HEK293T (cell line): ENCODE measurements around the gene ZNF219.

Experiments used
- ARNT ChIP-seq: fragments of 450-650 bp; IDR thresholded peaks from 2 replicates; pipeline ENCODE4 v1.6.1; 2017; ENCODE audit warnings: mild to moderate bottlenecking
- BHLHE40 ChIP-seq: fragments of 450-650 bp; IDR thresholded peaks from 2 replicates; pipeline ENCODE4 v1.6.1; 2016; ENCODE audit warnings: mild to moderate bottlenecking, moderate library complexity, borderline replicate concordance
- CTBP1 ChIP-seq: fragments of 450-650 bp; IDR thresholded peaks from 2 replicates; pipeline ENCODE4 v1.6.1; 2016; ENCODE audit warnings: borderline replicate concordance
- ELF4 ChIP-seq: fragments of 450-650 bp; IDR thresholded peaks from 2 replicates; pipeline ENCODE4 v1.6.1; 2017; ENCODE audit warnings: antibody characterized with exemption
- FOXK2 ChIP-seq: fragments of 450-650 bp; IDR thresholded peaks from 2 replicates; pipeline ENCODE4 v1.6.1; 2016; ENCODE audit warnings: mild to moderate bottlenecking
- FOXM1 ChIP-seq: fragments of 450-650 bp; IDR thresholded peaks from 2 replicates; pipeline ENCODE4 v1.6.1; 2017; ENCODE audit warnings: mild to moderate bottlenecking, borderline replicate concordance
- SP1 ChIP-seq: fragments of 450-650 bp; IDR thresholded peaks from 2 replicates; pipeline ENCODE4 v1.6.1; 2017
- SUZ12 ChIP-seq: fragments of 450-650 bp; IDR thresholded peaks from 2 replicates; pipeline ENCODE4 v1.6.1; 2016; ENCODE audit warnings: mild to moderate bottlenecking
- TARDBP ChIP-seq: fragments of 450-650 bp; IDR thresholded peaks from 2 replicates; pipeline ENCODE4 v1.6.1; 2016
- ZNF384 ChIP-seq: fragments of 450-650 bp; IDR thresholded peaks from 2 replicates; pipeline ENCODE4 v1.6.1; 2016
- TF ChIP-seq, protein P1 (sequence below): fragments of 450-650 bp; IDR thresholded peaks from 2 replicates; pipeline ENCODE4 v1.6.1; 2016

DNA sequence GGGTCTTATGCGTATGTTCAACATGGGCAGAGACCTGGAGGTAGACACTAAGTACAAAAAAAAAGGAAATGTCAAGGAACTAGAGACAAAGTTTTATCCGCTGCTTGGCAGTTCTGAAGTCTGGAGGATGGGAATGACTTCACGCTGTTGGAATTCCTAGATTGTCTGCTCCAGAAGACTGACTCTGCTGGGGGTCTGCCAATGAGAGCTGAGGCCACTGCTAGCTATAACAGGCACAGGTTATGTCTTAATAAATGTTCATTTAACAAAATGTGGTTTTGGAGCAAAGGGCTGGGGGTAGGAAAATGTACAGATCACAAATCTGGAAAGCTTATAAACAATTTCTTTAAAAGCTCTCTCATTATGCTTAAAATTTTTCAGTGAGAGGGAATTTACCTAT is 35.0 kb downstream of the ZNF219 start:
- TF ChIP-seq SUZ12 (no peak), ZNF384 (no peak), BHLHE40 (no peak), TARDBP (no peak), ELF4 (no peak), SP1 (no peak), FOXM1 (no peak), ARNT (no peak), CTBP1 (no peak), FOXK2 (no peak)
- TF ChIP-seq, protein P1, sequence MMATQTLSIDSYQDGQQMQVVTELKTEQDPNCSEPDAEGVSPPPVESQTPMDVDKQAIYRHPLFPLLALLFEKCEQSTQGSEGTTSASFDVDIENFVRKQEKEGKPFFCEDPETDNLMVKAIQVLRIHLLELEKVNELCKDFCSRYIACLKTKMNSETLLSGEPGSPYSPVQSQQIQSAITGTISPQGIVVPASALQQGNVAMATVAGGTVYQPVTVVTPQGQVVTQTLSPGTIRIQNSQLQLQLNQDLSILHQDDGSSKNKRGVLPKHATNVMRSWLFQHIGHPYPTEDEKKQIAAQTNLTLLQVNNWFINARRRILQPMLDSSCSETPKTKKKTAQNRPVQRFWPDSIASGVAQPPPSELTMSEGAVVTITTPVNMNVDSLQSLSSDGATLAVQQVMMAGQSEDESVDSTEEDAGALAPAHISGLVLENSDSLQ: 0 out of 2 replicates have a peak, but pooled peaks have one; percentile 12
